ENCODE results near the gene HRAS.

Gene HRAS

GRCh38 chr11:535210-535518 lies 212 bp downstream of the HRAS start:
- peaks cover 3 to 44% (median 34%) of the 10 kb centered on the region in 4 donors for H3K4me1 ChIP-seq
- intact Hi-C loops (cut with DNase I; ENCODE audit: low total_unique reads) = loop anchor here (10.0 kb wide), 1 partner anchor 230 kb away; the partner anchor contains the start of gene IFITM2
- no peak for TF ChIP-seq CTCF (IDR thresholded peaks at IDR 0.05)
- H3K36me3 ChIP-seq = peaks cover 22 to 32% (median 24%) of the 10 kb centered on the region in 3 donors
- H3K4me3 ChIP-seq = peak overlapping the region; percentile 81 to 98
- peak overlapping the region; percentile 76 to 78 for H3K27ac ChIP-seq
- no peaks in the 10 kb centered on the region for H3K9me3 ChIP-seq
- H3K27me3 ChIP-seq = peaks cover 0 to 11% of the 10 kb centered on the region in 2 donors
- no peak for DNase-seq

GRCh38 chr11:534396-535209 lies 773 bp downstream of the HRAS start:
- intact Hi-C loops (cut with DNase I; ENCODE audit: low total_unique reads) = loop anchor here (10.0 kb wide), 1 partner anchor 230 kb away; the partner anchor contains the start of gene IFITM2
- H3K27ac ChIP-seq = peak overlapping the region; percentile 76 to 78
- H3K9me3 ChIP-seq = no peaks in the 10 kb centered on the region
- peak overlapping the region; percentile 81 to 98 for H3K4me3 ChIP-seq
- peaks cover 0 to 11% of the 10 kb centered on the region in 2 donors for H3K27me3 ChIP-seq
- peaks cover 22 to 38% (median 24%) of the 10 kb centered on the region in 3 donors for H3K36me3 ChIP-seq
- no peak for TF ChIP-seq CTCF (IDR thresholded peaks at IDR 0.05)
- DNase-seq = peak in 1 of 2 donors; percentile 70
- H3K4me1 ChIP-seq = peaks cover 3 to 44% (median 34%) of the 10 kb centered on the region in 4 donors

DNA sequence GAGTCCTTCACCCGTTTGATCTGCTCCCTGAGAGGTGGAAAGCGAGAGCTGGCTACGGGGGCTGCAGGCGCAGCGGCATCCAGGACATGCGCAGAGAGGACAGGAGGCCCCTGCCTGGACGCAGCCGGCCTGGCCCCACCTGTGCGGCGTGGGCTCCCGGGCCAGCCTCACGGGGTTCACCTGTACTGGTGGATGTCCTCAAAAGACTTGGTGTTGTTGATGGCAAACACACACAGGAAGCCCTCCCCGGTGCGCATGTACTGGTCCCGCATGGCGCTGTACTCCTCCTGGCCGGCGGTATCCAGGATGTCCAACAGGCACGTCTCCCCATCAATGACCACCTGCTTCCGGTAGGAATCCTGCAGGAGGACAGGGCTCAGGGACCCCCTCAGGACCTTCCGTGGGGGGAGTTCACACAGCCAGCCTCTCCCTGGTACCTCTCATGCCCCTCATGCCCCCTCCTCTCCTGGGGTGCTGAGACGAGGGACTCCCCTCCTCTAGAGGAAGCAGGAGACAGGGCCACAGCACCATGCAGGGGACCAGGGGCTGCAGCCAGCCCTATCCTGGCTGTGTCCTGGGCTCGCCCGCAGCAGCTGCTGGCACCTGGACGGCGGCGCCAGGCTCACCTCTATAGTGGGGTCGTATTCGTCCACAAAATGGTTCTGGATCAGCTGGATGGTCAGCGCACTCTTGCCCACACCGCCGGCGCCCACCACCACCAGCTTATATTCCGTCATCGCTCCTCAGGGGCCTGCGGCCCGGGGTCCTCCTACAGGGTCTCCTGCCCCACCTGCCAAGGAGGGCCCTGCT lies 1.6 kb downstream of the HRAS start:
- intact Hi-C loops (cut with DNase I; ENCODE audit: low total_unique reads) = loop anchor here (2.0 to 10.0 kb wide), 2 partner anchors 77 to 229 kb away; partner anchors contain the start of gene IFITM2
- Histone ChIP-seq H3K27me3 (peaks cover 0 to 11% of the 10 kb centered on the region in 2 donors), H3K36me3 (peaks cover 22 to 45% (median 24%) of the 10 kb centered on the region in 3 donors), H3K27ac (peak overlapping the region; percentile 76 to 78), H3K4me3 (peak overlapping the region; percentile 81 to 98), H3K9me3 (no peaks in the 10 kb centered on the region), H3K4me1 (peaks cover 3 to 44% (median 34%) of the 10 kb centered on the region in 4 donors)
- peak in 1 of 2 donors; percentile 68 for DNase-seq
- TF ChIP-seq CTCF (IDR thresholded peaks at IDR 0.05) = no peak

DNA sequence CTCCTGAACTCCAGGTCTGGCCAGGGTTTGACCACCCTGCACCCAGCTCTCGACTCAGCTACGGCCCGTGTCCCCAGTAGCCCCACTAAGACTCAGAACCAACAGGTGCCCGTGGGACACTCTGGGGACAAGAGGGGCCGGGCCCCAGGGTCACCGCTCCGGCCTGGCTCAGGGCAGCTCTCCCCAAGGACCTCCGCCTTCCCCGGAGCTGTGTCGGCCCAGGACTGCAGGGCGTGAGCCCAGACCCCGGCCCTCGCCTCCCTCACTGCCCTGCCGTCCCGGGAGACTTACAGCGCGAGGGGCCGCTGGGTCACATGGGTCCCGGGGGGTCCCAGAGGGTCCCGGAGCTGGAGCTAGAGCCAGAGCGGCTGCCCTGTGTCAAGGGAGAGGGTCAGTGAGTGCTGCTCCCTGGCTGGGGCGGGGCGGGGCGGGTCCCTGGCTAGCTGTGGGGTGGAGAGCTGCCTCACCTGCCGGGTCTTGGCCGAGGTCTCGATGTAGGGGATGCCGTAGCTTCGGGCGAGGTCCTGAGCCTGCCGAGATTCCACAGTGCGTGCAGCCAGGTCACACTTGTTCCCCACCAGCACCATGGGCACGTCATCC lies 2.3 kb downstream of the HRAS start:
- intact Hi-C loops (cut with DNase I; ENCODE audit: low total_unique reads) = loop anchor here (2.0 to 10.0 kb wide), 2 partner anchors 78 to 228 kb away; partner anchors contain the start of gene IFITM2
- peak in 1 of 2 donors; percentile 65 for DNase-seq

More for the DNA sequence above, 2.3 kb downstream of the HRAS start:
- Histone ChIP-seq H3K27me3 (peaks cover 0 to 11% of the 10 kb centered on the region in 2 donors), H3K27ac (no peak overlapping the region), H3K4me3 (no peak overlapping the region), H3K9me3 (no peaks in the 10 kb centered on the region), H3K36me3 (peaks cover 22 to 45% (median 24%) of the 10 kb centered on the region in 3 donors), H3K4me1 (peaks cover 3 to 44% (median 34%) of the 10 kb centered on the region in 4 donors)
- no peak for TF ChIP-seq CTCF (IDR thresholded peaks at IDR 0.05)
